ENCODE measurements around the gene NCAM1.
A peak's percentile ranks its signal among the peaks of the same experiment; 100 is the strongest.

Gene NCAM1

GRCh38 chr11:113129261-113129992 is 168.2 kb downstream of the NCAM1 start:
- ChIA-PET POLR2A (no interaction called here), CTCF (no interaction called here)
- no peak overlapping the region for H3K27ac ChIP-seq (ENCODE audit: insufficient read depth in 1 of 2, low read depth in 1 of 2, low read length in 2 of 2, poor library complexity in 1 of 2, severe bottlenecking in 2 of 2)

GRCh38 chr11:113131036-113131775 is 170.0 kb downstream of the NCAM1 start:
- WGBS (ENCODE audit: insufficient coverage), result 95% methylated on average over 7 of the region's 8 CpGs
- no peak for DNase-seq
- Histone ChIP-seq H3K27ac (ENCODE audit: insufficient read depth in 1 of 2, low read depth in 1 of 2, low read length in 2 of 2, poor library complexity in 1 of 2, severe bottlenecking in 2 of 2) (no peak overlapping the region), H3K36me3 (ENCODE audit: control insufficient read depth in 4 of 4, insufficient read depth in 4 of 4, low read length in 3 of 4) (no peaks in the 10 kb centered on the region), H3K9me3 (ENCODE audit: control extremely low read depth in 1 of 5, control insufficient read depth in 4 of 5, insufficient read depth in 2 of 5, low read depth in 1 of 5, low read length in 4 of 5) (no peaks in the 10 kb centered on the region), H3K27me3 (replicated peaks in 2 of 5; ENCODE audit: control insufficient read depth in 4 of 5, insufficient read depth in 5 of 5, low read length in 4 of 5) (peaks cover 0 to 3% (median 0%) of the 10 kb centered on the region in 5 experiments), H3K4me1 (ENCODE audit: control extremely low read depth in 1 of 4, control insufficient read depth in 4 of 4, insufficient read depth in 4 of 4, low read length in 3 of 4) (no peaks in the 10 kb centered on the region), H3K4me3 (ENCODE audit: control insufficient read depth in 1 of 7, extremely low read depth in 1 of 7, insufficient read depth in 4 of 7, low read depth in 2 of 7, low read length in 6 of 7) (no peak overlapping the region)
- POLR2A ChIA-PET, result no interaction called here
- CTCF ChIA-PET, result no interaction called here

More at GRCh38 chr11:113129261-113129992, 168.2 kb downstream of the NCAM1 start:
- WGBS (ENCODE audit: insufficient coverage), result 96% methylated on average over 2 of the region's 5 CpGs
- no peak overlapping the region for H3K4me3 ChIP-seq (ENCODE audit: control insufficient read depth in 1 of 7, extremely low read depth in 1 of 7, insufficient read depth in 4 of 7, low read depth in 2 of 7, low read length in 6 of 7)
- H3K36me3 ChIP-seq (ENCODE audit: control insufficient read depth in 4 of 4, insufficient read depth in 4 of 4, low read length in 3 of 4), result no peaks in the 10 kb centered on the region
- no peaks in the 10 kb centered on the region for H3K4me1 ChIP-seq (ENCODE audit: control extremely low read depth in 1 of 4, control insufficient read depth in 4 of 4, insufficient read depth in 4 of 4, low read length in 3 of 4)
- H3K9me3 ChIP-seq (ENCODE audit: control extremely low read depth in 1 of 5, control insufficient read depth in 4 of 5, insufficient read depth in 2 of 5, low read depth in 1 of 5, low read length in 4 of 5), result no peaks in the 10 kb centered on the region
- peaks cover 0 to 3% (median 0%) of the 10 kb centered on the region in 5 experiments for H3K27me3 ChIP-seq (replicated peaks in 2 of 5; ENCODE audit: control insufficient read depth in 4 of 5, insufficient read depth in 5 of 5, low read length in 4 of 5)
- DNase-seq, result no peak

- CTCF ChIA-PET, result interaction anchor here (0.6 kb wide), 1 partner anchor 547 kb away, joined by 4 read pairs; no protein-coding TSS in a partner anchor
- Histone ChIP-seq H3K4me1 (ENCODE audit: control extremely low read depth in 1 of 4, control insufficient read depth in 4 of 4, insufficient read depth in 4 of 4, low read length in 3 of 4) (peaks cover 0 to 2% (median under 1%) of the 10 kb centered on the region in 4 experiments), H3K36me3 (ENCODE audit: control insufficient read depth in 4 of 4, insufficient read depth in 4 of 4, low read length in 3 of 4) (no peaks in the 10 kb centered on the region), H3K27ac (ENCODE audit: insufficient read depth in 1 of 2, low read depth in 1 of 2, low read length in 2 of 2, poor library complexity in 1 of 2, severe bottlenecking in 2 of 2) (no peak overlapping the region), H3K27me3 (replicated peaks in 2 of 5; ENCODE audit: control insufficient read depth in 4 of 5, insufficient read depth in 5 of 5, low read length in 4 of 5) (peaks cover 0 to 7% (median 0%) of the 10 kb centered on the region in 5 experiments), H3K9me3 (ENCODE audit: control extremely low read depth in 1 of 5, control insufficient read depth in 4 of 5, insufficient read depth in 2 of 5, low read depth in 1 of 5, low read length in 4 of 5) (no peaks in the 10 kb centered on the region), H3K4me3 (ENCODE audit: control insufficient read depth in 1 of 7, extremely low read depth in 1 of 7, insufficient read depth in 4 of 7, low read depth in 2 of 7, low read length in 6 of 7) (no peak overlapping the region)
- WGBS (ENCODE audit: insufficient coverage), result 90% methylated on average over 2 of the region's 4 CpGs
- DNase-seq, result no peak
- POLR2A ChIA-PET, result no interaction called here
These were observed 171.9 kb downstream of the NCAM1 start for GRCh38 chr11:113133071-113133470.

- peaks cover 0 to 6% (median 3%) of the 10 kb centered on the region in 4 experiments for H3K4me1 ChIP-seq (ENCODE audit: control extremely low read depth in 1 of 4, control insufficient read depth in 4 of 4, insufficient read depth in 4 of 4, low read length in 3 of 4)
- POLR2A ChIA-PET, result no interaction called here
These were observed 173.4 kb downstream of the NCAM1 start for GRCh38 chr11:113134626-113135025.

GRCh38 chr11:113137713-113138529 is 176.7 kb downstream of the NCAM1 start:
- DNase-seq, result peak; percentile 4 to 69 (median 50)
- WGBS (ENCODE audit: insufficient coverage), result 53% methylated on average over 7 of the region's 15 CpGs
- Histone ChIP-seq H3K4me3 (ENCODE audit: control insufficient read depth in 1 of 7, extremely low read depth in 1 of 7, insufficient read depth in 4 of 7, low read depth in 2 of 7, low read length in 6 of 7) (no peak overlapping the region), H3K27me3 (replicated peaks in 2 of 5; ENCODE audit: control insufficient read depth in 4 of 5, insufficient read depth in 5 of 5, low read length in 4 of 5) (peaks cover 0 to 8% (median 0%) of the 10 kb centered on the region in 5 experiments), H3K27ac (ENCODE audit: insufficient read depth in 1 of 2, low read depth in 1 of 2, low read length in 2 of 2, poor library complexity in 1 of 2, severe bottlenecking in 2 of 2) (no peak overlapping the region), H3K4me1 (ENCODE audit: control extremely low read depth in 1 of 4, control insufficient read depth in 4 of 4, insufficient read depth in 4 of 4, low read length in 3 of 4) (peaks cover 0 to 6% (median 3%) of the 10 kb centered on the region in 4 experiments), H3K36me3 (ENCODE audit: control insufficient read depth in 4 of 4, insufficient read depth in 4 of 4, low read length in 3 of 4) (no peaks in the 10 kb centered on the region), H3K9me3 (ENCODE audit: control extremely low read depth in 1 of 5, control insufficient read depth in 4 of 5, insufficient read depth in 2 of 5, low read depth in 1 of 5, low read length in 4 of 5) (no peaks in the 10 kb centered on the region)
- POLR2A ChIA-PET, result no interaction called here
- CTCF ChIA-PET, result interaction anchor here (0.9 kb wide), 1 partner anchor 14 kb away, joined by 3 read pairs; no protein-coding TSS in a partner anchor

More at GRCh38 chr11:113134626-113135025, 173.4 kb downstream of the NCAM1 start:
- no peaks in the 10 kb centered on the region for H3K36me3 ChIP-seq (ENCODE audit: control insufficient read depth in 4 of 4, insufficient read depth in 4 of 4, low read length in 3 of 4)
- H3K4me3 ChIP-seq (ENCODE audit: control insufficient read depth in 1 of 7, extremely low read depth in 1 of 7, insufficient read depth in 4 of 7, low read depth in 2 of 7, low read length in 6 of 7), result no peak overlapping the region
- WGBS (ENCODE audit: insufficient coverage), result 87% methylated on average over 5 of the region's 5 CpGs
- no peak for DNase-seq
- H3K27ac ChIP-seq (ENCODE audit: insufficient read depth in 1 of 2, low read depth in 1 of 2, low read length in 2 of 2, poor library complexity in 1 of 2, severe bottlenecking in 2 of 2), result no peak overlapping the region
- H3K27me3 ChIP-seq (replicated peaks in 2 of 5; ENCODE audit: control insufficient read depth in 4 of 5, insufficient read depth in 5 of 5, low read length in 4 of 5), result peaks cover 0 to 7% (median 0%) of the 10 kb centered on the region in 5 experiments
- no peaks in the 10 kb centered on the region for H3K9me3 ChIP-seq (ENCODE audit: control extremely low read depth in 1 of 5, control insufficient read depth in 4 of 5, insufficient read depth in 2 of 5, low read depth in 1 of 5, low read length in 4 of 5)
- CTCF ChIA-PET, result no interaction called here

DNA sequence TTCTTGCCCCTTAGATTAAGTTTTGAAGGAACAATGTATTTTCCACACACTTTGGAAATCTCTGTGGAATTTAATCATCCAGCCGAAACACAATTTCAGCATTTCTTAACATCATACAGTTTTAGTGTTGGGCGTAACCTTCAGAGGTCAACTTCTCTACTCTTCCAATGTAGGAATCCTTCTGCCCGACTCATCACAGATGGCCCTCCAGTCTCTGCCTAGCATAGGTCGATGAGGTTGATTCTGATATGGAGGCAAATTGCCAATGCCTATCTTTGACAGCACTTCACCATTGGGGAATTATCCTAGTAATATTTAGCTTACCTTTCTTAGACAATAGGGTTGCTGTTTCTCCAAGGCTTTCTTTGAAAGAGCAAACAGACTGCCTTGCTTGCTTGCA is 177.5 kb downstream of the NCAM1 start:
- no peak for DNase-seq
- Histone ChIP-seq H3K36me3 (ENCODE audit: control insufficient read depth in 4 of 4, insufficient read depth in 4 of 4, low read length in 3 of 4) (no peaks in the 10 kb centered on the region), H3K27ac (ENCODE audit: insufficient read depth in 1 of 2, low read depth in 1 of 2, low read length in 2 of 2, poor library complexity in 1 of 2, severe bottlenecking in 2 of 2) (no peak overlapping the region), H3K9me3 (ENCODE audit: control extremely low read depth in 1 of 5, control insufficient read depth in 4 of 5, insufficient read depth in 2 of 5, low read depth in 1 of 5, low read length in 4 of 5) (no peaks in the 10 kb centered on the region), H3K4me1 (ENCODE audit: control extremely low read depth in 1 of 4, control insufficient read depth in 4 of 4, insufficient read depth in 4 of 4, low read length in 3 of 4) (peaks cover 0 to 6% (median 3%) of the 10 kb centered on the region in 4 experiments), H3K4me3 (ENCODE audit: control insufficient read depth in 1 of 7, extremely low read depth in 1 of 7, insufficient read depth in 4 of 7, low read depth in 2 of 7, low read length in 6 of 7) (no peak overlapping the region), H3K27me3 (replicated peaks in 2 of 5; ENCODE audit: control insufficient read depth in 4 of 5, insufficient read depth in 5 of 5, low read length in 4 of 5) (peaks cover 0 to 8% (median 0%) of the 10 kb centered on the region in 5 experiments)
- ChIA-PET POLR2A (no interaction called here), CTCF (no interaction called here)
- 100% methylated on average over 1 of the region's 4 CpGs for WGBS (ENCODE audit: insufficient coverage)
